Calu3 (cell line): ENCODE results near the gene PSD4. TPM values are rescaled to one million over a fixed set of nuclear protein-coding genes. Genes with fewer than 3 reads are reported as not detected.

Experiments
- BruUV-seq: library from RNA; stranded (reverse); fragments of 400-500 nt; replicated peaks from 2 replicates; lab custom pipeline; 2021; lab: Mats Ljungman, UMichigan
- CTCF ChIA-PET: fragments of 300-600 bp; sonication (Branson Sonifier 250); formaldehyde crosslinking; loops from one replicate; lab custom pipeline; 2022; ENCODE audit warnings: antibody characterized with exemption; lab: Charles Lee
- DNase-seq: peaks from one replicate; pipeline ENCODE4 v3.0.0; 2022
- H3K27ac Mint-ChIP-seq: one replicate; pipeline ENCODE4 v1.8.0; 2022; ENCODE audit warnings: mixed read lengths; ENCODE audit not compliant: unreplicated experiment
- H3K27me3 Mint-ChIP-seq: one replicate; pipeline ENCODE4 v1.8.0; 2022; ENCODE audit warnings: mixed read lengths; ENCODE audit not compliant: unreplicated experiment
- H3K36me3 Mint-ChIP-seq: one replicate; pipeline ENCODE4 v1.8.0; 2022; ENCODE audit warnings: mild to moderate bottlenecking, moderate library complexity, mixed read lengths; ENCODE audit not compliant: insufficient read depth, unreplicated experiment
- H3K4me1 Mint-ChIP-seq: one replicate; pipeline ENCODE4 v1.8.0; 2022; ENCODE audit warnings: mild to moderate bottlenecking, low read depth, mixed read lengths; ENCODE audit not compliant: unreplicated experiment
- H3K4me3 Mint-ChIP-seq: one replicate; pipeline ENCODE4 v1.8.0; 2022; ENCODE audit warnings: mild to moderate bottlenecking, low read depth, moderate library complexity, mixed read lengths; ENCODE audit not compliant: unreplicated experiment
- H3K9me3 Mint-ChIP-seq: one replicate; pipeline ENCODE4 v1.8.0; 2022; ENCODE audit warnings: low read depth, mixed read lengths; ENCODE audit not compliant: unreplicated experiment
- intact Hi-C: fragments of 100-400 bp; cut with micrococcal nuclease; formaldehyde crosslinking; loops from one replicate; pipeline ENCODE4 v1.10.0; 2022; ENCODE audit not compliant: unreplicated experiment
- total RNA-seq: library from RNA; stranded (reverse); gene quantifications from 2 replicates; pipeline ENCODE4 v1.2.3, GENCODE V29; 2022
- TF ChIP-seq, protein P1 (sequence below): fragments of 200-600 bp; IDR thresholded peaks from one replicate; pipeline ENCODE4 v1.8.0; 2022; ENCODE audit warnings: antibody characterized with exemption; ENCODE audit not compliant: unreplicated experiment

PSD4 gene
- total RNA-seq, 1 experiment from 2014 or later: 58.7 TPM

DNA sequence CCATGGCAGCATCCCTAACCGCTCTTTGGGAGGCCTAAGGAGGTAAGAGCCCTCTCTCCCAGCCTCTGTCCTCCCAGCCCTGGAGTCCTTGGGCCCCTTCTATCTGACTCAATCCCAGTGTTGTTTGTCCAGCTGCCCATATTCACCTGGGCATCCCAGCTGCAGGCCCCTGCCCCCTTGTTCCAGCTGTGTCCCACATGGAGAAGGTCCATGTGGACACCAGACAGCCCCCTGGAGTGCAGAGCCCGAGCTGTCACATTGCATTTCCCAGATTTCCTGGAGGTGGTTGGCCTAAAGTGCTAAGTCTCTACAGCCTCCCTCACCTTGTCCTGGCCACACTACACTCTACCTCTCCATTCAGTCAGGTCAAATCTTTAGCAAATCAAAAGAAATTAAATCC is 42.5 kb downstream of the PSD4 start:
- peaks cover 24% of the 10 kb centered on the region for H3K36me3 Mint-ChIP-seq
- H3K27me3 Mint-ChIP-seq: no peaks in the 10 kb centered on the region
- CTCF ChIA-PET: interaction anchor here (1.1 kb wide), 1 partner anchor 12 kb away, joined by 3 read pairs; no protein-coding TSS in a partner anchor
- DNase-seq: no peak
- TF ChIP-seq, protein P1, sequence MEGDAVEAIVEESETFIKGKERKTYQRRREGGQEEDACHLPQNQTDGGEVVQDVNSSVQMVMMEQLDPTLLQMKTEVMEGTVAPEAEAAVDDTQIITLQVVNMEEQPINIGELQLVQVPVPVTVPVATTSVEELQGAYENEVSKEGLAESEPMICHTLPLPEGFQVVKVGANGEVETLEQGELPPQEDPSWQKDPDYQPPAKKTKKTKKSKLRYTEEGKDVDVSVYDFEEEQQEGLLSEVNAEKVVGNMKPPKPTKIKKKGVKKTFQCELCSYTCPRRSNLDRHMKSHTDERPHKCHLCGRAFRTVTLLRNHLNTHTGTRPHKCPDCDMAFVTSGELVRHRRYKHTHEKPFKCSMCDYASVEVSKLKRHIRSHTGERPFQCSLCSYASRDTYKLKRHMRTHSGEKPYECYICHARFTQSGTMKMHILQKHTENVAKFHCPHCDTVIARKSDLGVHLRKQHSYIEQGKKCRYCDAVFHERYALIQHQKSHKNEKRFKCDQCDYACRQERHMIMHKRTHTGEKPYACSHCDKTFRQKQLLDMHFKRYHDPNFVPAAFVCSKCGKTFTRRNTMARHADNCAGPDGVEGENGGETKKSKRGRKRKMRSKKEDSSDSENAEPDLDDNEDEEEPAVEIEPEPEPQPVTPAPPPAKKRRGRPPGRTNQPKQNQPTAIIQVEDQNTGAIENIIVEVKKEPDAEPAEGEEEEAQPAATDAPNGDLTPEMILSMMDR: no peak
- BruUV-seq: no TSS peak
- intact Hi-C loops: no loop called here
- H3K27ac Mint-ChIP-seq: peak overlapping the region; percentile 87
- H3K4me3 Mint-ChIP-seq: no peak overlapping the region
- H3K9me3 Mint-ChIP-seq: no peaks in the 10 kb centered on the region
- H3K4me1 Mint-ChIP-seq: peaks cover 45% of the 10 kb centered on the region

DNA sequence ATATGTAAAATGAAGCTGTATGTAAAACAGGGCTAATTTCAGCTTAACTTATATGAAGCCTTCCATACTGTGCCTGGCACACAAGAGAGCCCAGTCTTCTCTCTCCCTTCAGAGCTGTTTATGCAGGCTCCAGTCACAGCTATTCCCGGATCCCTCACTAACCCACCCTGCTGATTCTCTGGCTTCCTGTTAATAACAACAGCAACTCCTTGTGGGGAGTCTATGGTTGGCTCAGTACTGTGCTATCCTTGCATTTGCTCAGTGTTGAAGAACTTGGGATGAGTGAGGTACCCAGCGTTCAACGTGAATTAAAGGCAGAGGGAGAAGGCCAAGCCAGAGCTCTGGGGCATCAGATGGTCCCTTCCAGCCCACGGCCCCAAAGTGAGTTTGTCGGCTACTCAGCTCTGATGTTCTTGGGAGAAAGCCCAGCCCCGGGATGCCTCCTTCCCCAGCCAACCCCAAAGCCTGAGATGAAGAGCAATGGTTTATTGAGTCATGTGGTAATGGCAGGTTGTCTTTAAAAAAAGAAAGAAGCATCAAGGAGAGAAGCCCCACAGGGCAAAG is 43.2 kb downstream of the PSD4 start:
- no TSS peak for BruUV-seq
- TF ChIP-seq, protein P1: no peak
- no peak for DNase-seq
- intact Hi-C loops: no loop called here
- CTCF ChIA-PET: interaction anchor here (1.0 to 1.1 kb wide), 2 partner anchors 13 to 154 kb away, joined by 3 read pairs; no protein-coding TSS in a partner anchor
- Mint-ChIP-seq H3K27me3 (no peaks in the 10 kb centered on the region), H3K4me1 (peaks cover 39% of the 10 kb centered on the region), H3K36me3 (peaks cover 24% of the 10 kb centered on the region), H3K27ac (peak overlapping the region; percentile 87), H3K9me3 (no peaks in the 10 kb centered on the region), H3K4me3 (no peak overlapping the region)

DNA sequence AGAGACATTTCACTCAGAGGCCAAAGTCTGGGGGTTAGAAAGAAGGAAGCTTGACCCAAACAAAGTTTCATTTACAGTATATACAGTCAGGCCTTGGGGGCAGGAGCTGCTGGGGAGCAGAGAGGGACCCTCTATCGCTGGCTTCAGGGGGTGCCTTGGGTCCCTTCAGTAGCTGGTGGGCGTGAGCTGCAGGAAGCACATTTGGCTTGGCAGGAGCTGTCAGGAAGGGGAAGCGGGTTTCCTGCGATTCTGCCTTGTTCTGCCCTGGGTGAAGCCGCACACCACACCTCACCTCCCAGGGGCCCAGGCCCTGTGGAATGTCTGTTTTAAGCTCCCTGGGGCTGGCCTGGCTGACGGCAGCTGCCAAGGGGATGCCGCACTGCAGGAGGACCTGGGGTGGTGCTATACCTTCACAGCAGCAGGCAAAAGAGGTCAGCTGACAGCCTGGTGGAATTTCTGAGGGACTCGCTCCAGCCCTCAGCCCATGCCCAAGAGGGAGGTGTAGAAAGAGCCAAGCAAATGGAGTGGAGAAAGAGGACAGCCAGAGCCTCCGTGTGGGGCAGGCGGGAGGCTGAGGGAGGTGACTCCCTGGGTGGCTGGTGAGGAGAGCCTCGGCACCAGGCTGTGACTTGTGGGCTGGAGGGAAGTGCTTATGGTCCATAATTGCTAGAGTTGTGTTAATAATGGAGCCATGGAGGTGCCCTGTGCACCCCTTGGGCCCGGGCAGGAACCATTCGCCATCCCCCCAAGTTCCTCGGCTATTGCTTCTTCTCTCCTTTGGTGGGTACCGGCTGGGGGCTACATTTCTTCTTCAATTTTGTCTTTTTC is 43.9 kb downstream of the PSD4 start:
- Mint-ChIP-seq H3K27me3 (no peaks in the 10 kb centered on the region), H3K36me3 (peaks cover 24% of the 10 kb centered on the region), H3K9me3 (no peaks in the 10 kb centered on the region), H3K4me3 (peak overlapping the region; percentile 29), H3K4me1 (peaks cover 35% of the 10 kb centered on the region), H3K27ac (peak overlapping the region; percentile 87)
- intact Hi-C loops: no loop called here
- TF ChIP-seq, protein P1: no peak
- DNase-seq: peak; percentile 39
- CTCF ChIA-PET: interaction anchor here (0.6 to 1.1 kb wide), 3 partner anchors 13 to 153 kb away, joined by 3 to 4 read pairs (median 3); no protein-coding TSS in a partner anchor
- BruUV-seq: TSS peak; percentile 74

DNA sequence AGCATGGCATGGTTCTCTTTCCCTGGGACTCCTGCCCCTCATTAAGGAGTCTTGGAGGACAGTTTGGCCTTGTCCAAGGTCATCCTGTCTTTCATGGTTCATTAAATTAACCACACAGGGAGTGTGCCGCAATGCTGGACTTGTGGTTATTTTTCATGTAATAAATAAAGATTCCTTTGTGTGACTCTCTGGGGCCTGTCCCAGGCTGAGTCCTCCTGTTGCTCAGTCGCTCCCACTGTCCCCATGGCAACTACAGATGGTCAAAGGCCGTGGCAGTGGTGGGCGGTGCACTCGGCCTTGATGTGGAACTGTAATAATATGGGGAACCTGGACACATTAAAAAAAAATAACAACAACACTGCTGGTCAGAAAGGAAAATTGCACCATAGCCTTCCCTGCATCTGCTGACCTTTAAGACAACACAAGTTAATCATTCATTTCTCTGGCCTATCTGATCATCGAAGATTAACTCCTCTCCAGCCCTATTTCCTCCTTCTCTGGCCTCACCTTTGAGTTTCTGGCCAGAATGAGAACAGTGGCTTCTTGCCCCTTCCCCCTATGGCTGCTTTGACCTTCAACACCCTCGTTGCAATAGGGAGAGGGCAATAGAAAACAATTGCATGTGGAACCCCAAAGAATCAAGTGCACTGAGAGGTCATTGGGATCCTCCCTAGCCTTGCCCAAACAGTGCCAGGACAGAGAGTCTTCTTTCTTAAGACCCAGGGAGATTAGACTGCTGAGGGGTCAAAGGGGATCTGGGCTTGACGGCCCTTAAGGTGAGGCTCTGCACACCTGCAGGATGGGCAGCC is 44.7 kb downstream of the PSD4 start:
- DNase-seq: peak; percentile 84
- H3K4me3 Mint-ChIP-seq: peak overlapping the region; percentile 29
- TF ChIP-seq, protein P1: no peak
- CTCF ChIA-PET: interaction anchor here (0.6 to 0.8 kb wide), 3 partner anchors 14 to 167 kb away, joined by 3 to 4 read pairs (median 3); no protein-coding TSS in a partner anchor
- no peaks in the 10 kb centered on the region for H3K9me3 Mint-ChIP-seq
- peaks cover 35% of the 10 kb centered on the region for H3K4me1 Mint-ChIP-seq
- intact Hi-C loops: no loop called here
- no TSS peak for BruUV-seq
- no peaks in the 10 kb centered on the region for H3K27me3 Mint-ChIP-seq
- peaks cover 24% of the 10 kb centered on the region for H3K36me3 Mint-ChIP-seq
- H3K27ac Mint-ChIP-seq: peak overlapping the region; percentile 87
